Kidney (tissue), 14 donors: ENCODE results near the gene CUX1. TPM values are rescaled to one million over a fixed set of nuclear protein-coding genes. Genes with fewer than 3 reads are reported as not detected.

Experiments used
- DNase-seq, 5 donors: peaks; one replicate each; pipeline ENCODE4 v3.0.0-alpha.2; 2013 to 2020
- FAIRE-seq: peaks from 2 replicates; lab custom pipeline; 2012; peaks lifted over from hg19 to GRCh38; lab: Jason Lieb, UNC
- H3K27ac ChIP-seq, 2 donors: one replicate each; pipeline ENCODE4 v1.7.0; 2013; ENCODE audit warnings: low read depth in 2 of 2, low read length in 2 of 2, inconsistent platforms in 1 of 2
- H3K27me3 ChIP-seq: one replicate; pipeline ENCODE4 v1.7.1; 2013; ENCODE audit warnings: low read length, inconsistent platforms; ENCODE audit not compliant: control insufficient read depth, insufficient read depth
- H3K36me3 ChIP-seq, 3 donors: one replicate each; pipeline versions ENCODE4 v1.7.0 to v1.7.1; 2013; ENCODE audit warnings: low read length in 3 of 3, control low read depth in 1 of 3, inconsistent platforms in 1 of 3; ENCODE audit not compliant: insufficient read depth in 3 of 3, control insufficient read depth in 2 of 3
- H3K4me1 ChIP-seq, 3 donors: one replicate each; pipeline versions ENCODE4 v1.7.0 to v1.7.1; 2013; ENCODE audit warnings: low read length in 3 of 3, inconsistent platforms in 1 of 3, low read depth in 1 of 3; ENCODE audit not compliant: control insufficient read depth in 2 of 3, insufficient read depth in 2 of 3
- H3K4me3 ChIP-seq, 3 donors: one replicate each; pipeline versions ENCODE4 v1.7.0 to v1.8.1; 2013; ENCODE audit warnings: low read length in 3 of 3, control low read depth in 1 of 3, inconsistent platforms in 1 of 3
- H3K9ac ChIP-seq, 3 donors: one replicate each; pipeline versions ENCODE4 v1.7.0 to v1.7.1; 2013; ENCODE audit warnings: low read length in 3 of 3, control low read depth in 1 of 3, inconsistent platforms in 1 of 3
- H3K9me3 ChIP-seq, 3 donors: one replicate each; pipeline versions ENCODE4 v1.7.0 to v1.7.1; 2013; ENCODE audit warnings: low read length in 3 of 3, control low read depth in 1 of 3, inconsistent platforms in 1 of 3; ENCODE audit not compliant: control insufficient read depth in 2 of 3, insufficient read depth in 1 of 3
- CTCF ChIP-seq: IDR thresholded peaks from 3 replicates; pipeline ENCODE4 v1.5.1; 2012; ENCODE audit warnings: mild to moderate bottlenecking, moderate library complexity, borderline replicate concordance; ENCODE audit not compliant: insufficient read depth; ENCODE audit errors: extremely low read depth
- intact Hi-C: fragments of 100-400 bp; cut with DNase I; formaldehyde crosslinking; loops from one replicate; pipeline ENCODE4 v1.11.1; 2022
- polyA plus RNA-seq: library from polyadenylated mRNA; stranded (reverse); fragments of 350-450 nt; fragmentation: Illumina TruSeq; extraction: RNeasy Lipid Tissue Mini Kit (QIAGEN cat#74804); gene quantifications from one replicate; pipeline ENCODE4 v1.2.3, GENCODE V29; 2014; ENCODE audit warnings: low read depth, low replicate concordance; ENCODE audit not compliant: insufficient read depth
- total RNA-seq: library from RNA; stranded (reverse); fragmentation: NEBNext Ultra II Directional; extraction: Animal tissue kit (Norgen Biotek cat#: 25700); gene quantifications from one replicate; pipeline ENCODE4 v1.2.1, GENCODE V29; 2021
- donor health status: control.
- donor health status: control.
- donor health status: control.
- donor health status: control.
- donor health status: control.
- donor health status: DM: yes; HTN: yes; CAD: no.
- donor health status: Normal renal cell carcinoma (clear cell type).

CUX1 gene
- total and polyA plus RNA-seq, 2 donors from 2014 or later: 71.4 to 126 TPM

GRCh38 chr7:101989101-101989500 lies 171.7 kb downstream of the CUX1 start:
- no peaks in the 10 kb centered on the region for H3K4me1 ChIP-seq
- no peaks in the 10 kb centered on the region for H3K9me3 ChIP-seq
- no peak overlapping the region for H3K4me3 ChIP-seq
- DNase-seq: no peak
- no peak for TF ChIP-seq CTCF
- H3K27ac ChIP-seq: no peak overlapping the region
- FAIRE-seq: no peak
- no peak overlapping the region for H3K9ac ChIP-seq
- H3K36me3 ChIP-seq: no peaks in the 10 kb centered on the region
- H3K27me3 ChIP-seq: no peaks in the 10 kb centered on the region
- intact Hi-C loops: no loop called here

GRCh38 chr7:101990811-101991418 lies 173.5 kb downstream of the CUX1 start:
- Histone ChIP-seq H3K9ac (no peak overlapping the region), H3K27me3 (no peaks in the 10 kb centered on the region), H3K27ac (no peak overlapping the region), H3K36me3 (no peaks in the 10 kb centered on the region), H3K4me1 (no peaks in the 10 kb centered on the region), H3K4me3 (no peak overlapping the region), H3K9me3 (no peaks in the 10 kb centered on the region)
- DNase-seq (no peak), FAIRE-seq (no peak)
- intact Hi-C loops: no loop called here
- no peak for TF ChIP-seq CTCF

DNA sequence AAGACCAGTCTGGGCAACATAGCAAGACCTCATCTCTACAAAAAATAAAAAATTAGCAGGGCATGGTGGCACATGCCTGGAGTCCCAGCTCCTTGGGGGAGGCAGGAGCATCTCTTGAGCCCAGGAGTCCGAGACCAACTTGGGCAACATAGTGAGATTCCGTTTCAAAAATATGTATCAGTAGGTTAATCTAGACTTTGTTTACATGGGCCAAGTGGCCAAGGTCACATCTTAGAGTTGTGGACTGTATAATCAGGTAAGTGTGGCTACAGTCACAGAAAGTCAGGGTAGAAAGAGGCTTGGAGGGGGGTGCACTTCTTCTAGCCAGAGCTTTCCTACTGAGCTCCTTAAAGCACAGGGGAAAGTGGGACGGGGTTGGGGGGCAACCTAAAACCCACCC lies 174.4 kb downstream of the CUX1 start:
- intact Hi-C loops: no loop called here
- FAIRE-seq: no peak
- Histone ChIP-seq H3K9ac (no peak overlapping the region), H3K27ac (no peak overlapping the region), H3K27me3 (no peaks in the 10 kb centered on the region), H3K4me1 (peaks cover 0 to 2% (median 0%) of the 10 kb centered on the region in 3 donors), H3K4me3 (no peak overlapping the region), H3K9me3 (no peaks in the 10 kb centered on the region), H3K36me3 (no peaks in the 10 kb centered on the region)
- TF ChIP-seq CTCF: no peak
- DNase-seq: no peak

DNA sequence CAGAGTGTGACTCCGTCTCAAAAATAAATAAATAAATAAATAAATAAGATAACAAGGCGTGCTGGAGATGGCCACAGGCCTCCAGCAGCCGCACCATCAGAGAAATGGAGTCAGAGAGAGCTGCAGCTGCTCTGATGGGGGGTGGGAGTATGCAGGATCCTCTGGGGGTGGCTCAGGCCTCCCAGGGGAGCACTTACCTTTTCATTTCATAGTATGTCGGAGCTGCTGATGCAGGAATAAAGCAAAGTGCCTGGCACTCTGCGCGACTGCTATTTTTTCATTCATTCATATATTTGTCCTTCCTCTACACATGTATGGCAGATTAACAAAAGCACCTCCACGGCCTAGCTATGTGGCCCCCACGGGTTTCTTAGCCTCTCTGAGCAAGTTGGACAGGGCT lies 175.9 kb downstream of the CUX1 start:
- H3K4me3 ChIP-seq: no peak overlapping the region
- no peak for DNase-seq
- no peak for TF ChIP-seq CTCF
- intact Hi-C loops: no loop called here
- H3K27ac ChIP-seq: no peak overlapping the region
- peaks cover 0 to 6% (median 0%) of the 10 kb centered on the region in 3 donors for H3K4me1 ChIP-seq
- FAIRE-seq: no peak
- no peaks in the 10 kb centered on the region for H3K9me3 ChIP-seq
- H3K36me3 ChIP-seq: no peaks in the 10 kb centered on the region
- H3K9ac ChIP-seq: no peak overlapping the region
- H3K27me3 ChIP-seq: no peaks in the 10 kb centered on the region
